Embryonic facial prominence (tissue), 1 donor: Measurements from ENCODE around the gene TENM3.
A peak's percentile ranks its signal among the peaks of the same experiment; 100 is the strongest.

Experiments
- DNase-seq: peaks from one replicate; pipeline ENCODE4 v3.0.0-alpha.2; 2016; ENCODE audit errors: extremely low spot score

Gene TENM3

DNA sequence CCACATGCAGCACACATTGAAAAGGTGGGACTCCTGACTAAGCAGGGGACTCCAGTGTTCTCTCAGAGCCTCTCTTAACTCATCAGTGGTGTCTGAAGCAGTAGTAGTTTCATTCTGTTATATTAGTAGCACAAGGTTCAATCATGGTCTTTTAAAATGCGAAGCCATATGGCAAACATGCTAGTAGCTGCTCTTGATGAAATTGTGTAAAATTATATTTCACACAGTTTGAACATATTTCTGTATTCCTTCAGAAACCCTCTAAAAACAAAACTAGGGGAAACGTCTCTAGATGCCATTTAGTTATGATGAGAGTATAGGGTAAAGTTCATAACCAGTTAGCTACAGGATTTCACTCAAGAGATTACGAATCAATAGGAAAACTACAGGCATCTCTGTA is 497.1 kb downstream of the TENM3 start:
- DNase-seq = no peak

- DNase-seq = no peak
Measured at GRCh38 chr4:182741054-182741453, 497.9 kb downstream of the TENM3 start.

DNA sequence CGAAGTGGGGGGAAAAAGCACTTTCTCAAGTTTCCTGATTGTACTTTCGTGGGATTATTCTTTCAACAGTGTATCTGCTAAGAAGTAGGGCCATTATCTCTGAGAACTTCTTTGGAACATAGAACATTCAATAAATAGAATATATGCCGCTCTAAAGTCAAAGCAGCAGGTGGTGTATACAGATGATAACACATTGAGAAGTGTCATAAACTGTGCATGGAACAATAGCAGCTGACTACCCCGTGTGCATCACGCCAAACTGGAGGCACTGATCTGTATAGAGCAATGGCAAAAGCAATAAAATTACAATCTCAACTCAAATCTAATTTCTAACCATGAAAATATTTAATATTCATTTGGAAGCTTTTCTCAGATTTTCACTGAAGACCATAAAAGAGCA is 498.7 kb downstream of the TENM3 start:
- DNase-seq = no peak

DNA sequence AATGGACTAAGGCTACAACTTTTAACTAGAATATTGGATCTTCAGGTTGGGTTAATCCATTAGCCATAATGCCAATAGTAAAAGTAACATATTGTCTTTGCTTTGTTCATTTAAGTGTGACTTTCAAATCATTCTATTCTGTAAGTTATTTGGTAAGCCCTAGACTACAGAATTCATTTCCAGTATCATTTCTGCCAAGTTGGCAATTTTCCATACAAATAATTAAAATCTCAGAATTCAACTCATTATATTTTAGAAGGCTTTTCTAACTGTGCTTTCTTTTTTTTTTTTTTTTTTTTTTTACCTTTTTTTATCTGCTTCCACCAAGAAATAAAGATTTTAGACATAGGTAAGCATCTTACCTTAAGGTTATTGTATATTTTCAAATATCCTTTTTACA is 500.6 kb downstream of the TENM3 start:
- DNase-seq = no peak

GRCh38 chr4:182745237-182745636 is 502.0 kb downstream of the TENM3 start:
- peak; percentile 29 for DNase-seq

DNA sequence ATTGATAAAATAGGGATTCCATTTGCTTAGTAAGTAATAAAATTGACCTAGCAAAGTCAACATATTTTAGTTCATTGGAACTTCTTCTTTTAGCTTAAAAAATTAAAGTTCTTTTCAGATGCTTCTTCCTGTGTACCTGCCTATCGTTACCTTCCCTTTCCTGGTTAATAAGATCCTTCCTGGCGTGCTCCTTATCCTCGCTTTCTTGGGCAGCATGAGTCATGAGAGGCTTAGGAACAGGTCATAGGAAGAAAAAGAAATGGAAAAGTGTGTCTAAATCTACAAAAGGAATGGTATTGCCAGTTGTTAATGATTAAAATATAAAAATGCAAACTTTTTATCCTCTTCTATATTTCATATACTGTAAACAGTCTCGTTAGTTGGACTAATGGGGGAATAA is 503.7 kb downstream of the TENM3 start:
- no peak for DNase-seq

DNA sequence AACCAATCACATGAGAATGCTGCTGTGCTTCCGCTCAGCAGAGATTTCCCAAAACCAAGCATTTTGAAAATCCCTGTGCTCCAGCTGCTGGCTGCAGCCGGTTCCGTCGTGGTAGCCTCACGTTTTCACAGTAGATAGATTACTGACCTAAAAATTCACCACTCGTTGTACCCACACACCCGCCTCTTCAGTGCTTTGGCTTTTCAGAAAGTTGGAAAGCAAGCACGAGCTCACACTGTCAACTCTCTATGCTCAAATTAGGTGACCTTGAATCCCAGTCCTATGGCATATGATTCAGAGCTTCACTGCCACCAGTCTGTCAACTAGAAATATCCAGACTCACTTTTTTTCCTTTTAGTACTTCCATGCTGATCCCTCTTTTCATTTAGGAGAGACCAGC is 505.1 kb downstream of the TENM3 start:
- DNase-seq = no peak

DNA sequence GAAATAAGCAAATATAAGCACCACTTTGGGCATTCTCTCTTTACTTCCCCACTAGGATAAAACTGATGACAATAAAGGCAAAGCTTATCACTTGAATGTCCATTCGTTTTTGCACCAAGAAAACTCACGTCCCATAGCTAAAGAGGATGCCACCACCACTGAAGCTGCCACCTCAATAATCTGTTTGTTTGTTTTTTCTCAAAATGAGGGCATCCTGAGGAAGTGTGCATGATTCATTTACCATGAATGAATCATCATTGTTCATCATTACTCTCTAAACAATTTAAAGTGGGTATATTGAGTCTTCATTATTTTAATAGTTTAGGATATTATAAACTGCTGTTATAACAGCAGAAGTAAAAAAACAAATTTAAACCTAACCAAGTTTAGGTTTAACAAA is 505.7 kb downstream of the TENM3 start:
- DNase-seq = no peak

GRCh38 chr4:182749667-182750167 is 506.5 kb downstream of the TENM3 start:
- DNase-seq = no peak

GRCh38 chr4:182752158-182752910 is 509.1 kb downstream of the TENM3 start:
- no peak for DNase-seq

- DNase-seq = no peak
Measured at GRCh38 chr4:182754895-182755294, 511.7 kb downstream of the TENM3 start.

- DNase-seq = no peak
Measured at GRCh38 chr4:182756161-182756690, 513.0 kb downstream of the TENM3 start.

DNA sequence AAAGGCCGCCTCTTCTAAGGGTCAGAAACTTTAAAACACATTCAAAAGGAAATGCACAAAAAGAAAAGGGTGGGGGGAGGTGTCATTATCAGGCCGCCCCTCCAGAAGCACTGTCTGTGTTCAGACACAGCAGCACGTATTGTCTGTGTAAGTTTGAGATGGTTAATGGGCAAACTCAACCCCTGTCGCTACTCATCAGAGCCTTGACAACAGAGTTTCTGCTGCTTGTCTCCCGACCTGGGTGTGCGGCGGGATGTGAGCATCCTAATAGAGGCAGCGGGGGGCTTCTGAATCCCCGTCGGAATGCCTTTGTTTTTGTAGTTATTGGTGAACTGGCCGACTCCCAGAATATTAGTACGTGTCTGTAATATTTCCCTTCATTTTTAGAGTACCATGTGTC is 515.1 kb downstream of the TENM3 start:
- DNase-seq = no peak

DNA sequence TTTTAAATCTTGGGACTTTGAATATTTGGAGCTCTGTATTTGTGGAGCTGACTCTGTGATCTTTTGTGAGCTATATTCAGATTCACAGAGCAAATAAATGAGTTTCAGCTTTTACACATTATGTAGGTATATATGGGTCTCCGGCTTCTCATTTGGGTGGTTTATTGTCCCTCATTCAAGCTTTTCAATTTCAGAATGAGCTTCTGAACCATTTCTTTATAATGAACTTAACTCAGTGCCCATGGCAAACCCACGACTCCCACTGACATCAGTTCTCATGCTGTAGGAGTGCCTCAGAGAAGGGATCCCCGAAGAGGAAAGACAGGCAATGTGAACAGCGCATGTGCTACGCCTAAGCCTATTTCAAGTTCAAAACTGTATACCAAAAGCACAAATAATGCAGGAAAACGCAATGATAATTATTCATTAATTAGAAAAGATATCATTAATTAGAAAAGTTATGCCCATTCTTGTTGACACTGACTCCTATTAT is 517.4 kb downstream of the TENM3 start:
- no peak for DNase-seq

DNA sequence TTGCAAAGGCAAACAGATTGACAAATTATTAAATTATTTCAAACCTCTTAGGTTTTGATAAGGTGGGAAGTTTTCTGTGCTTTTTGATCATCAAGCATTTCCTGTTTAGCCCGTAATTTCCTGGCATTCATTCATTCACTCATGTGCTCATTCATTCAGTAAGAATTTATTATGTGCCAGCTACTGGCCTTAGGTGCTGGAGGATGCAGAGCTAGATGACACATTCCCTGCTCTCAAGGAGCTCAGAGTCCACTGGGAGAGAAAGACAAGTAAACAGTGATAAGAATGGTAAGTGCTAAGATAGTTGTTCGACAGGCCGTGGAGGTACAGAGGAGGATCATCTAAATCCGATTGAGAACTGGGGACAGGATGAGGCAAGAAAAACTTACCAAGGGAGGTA is 520.9 kb downstream of the TENM3 start:
- DNase-seq = no peak

GRCh38 chr4:182764642-182765041 is 521.4 kb downstream of the TENM3 start:
- no peak for DNase-seq

DNA sequence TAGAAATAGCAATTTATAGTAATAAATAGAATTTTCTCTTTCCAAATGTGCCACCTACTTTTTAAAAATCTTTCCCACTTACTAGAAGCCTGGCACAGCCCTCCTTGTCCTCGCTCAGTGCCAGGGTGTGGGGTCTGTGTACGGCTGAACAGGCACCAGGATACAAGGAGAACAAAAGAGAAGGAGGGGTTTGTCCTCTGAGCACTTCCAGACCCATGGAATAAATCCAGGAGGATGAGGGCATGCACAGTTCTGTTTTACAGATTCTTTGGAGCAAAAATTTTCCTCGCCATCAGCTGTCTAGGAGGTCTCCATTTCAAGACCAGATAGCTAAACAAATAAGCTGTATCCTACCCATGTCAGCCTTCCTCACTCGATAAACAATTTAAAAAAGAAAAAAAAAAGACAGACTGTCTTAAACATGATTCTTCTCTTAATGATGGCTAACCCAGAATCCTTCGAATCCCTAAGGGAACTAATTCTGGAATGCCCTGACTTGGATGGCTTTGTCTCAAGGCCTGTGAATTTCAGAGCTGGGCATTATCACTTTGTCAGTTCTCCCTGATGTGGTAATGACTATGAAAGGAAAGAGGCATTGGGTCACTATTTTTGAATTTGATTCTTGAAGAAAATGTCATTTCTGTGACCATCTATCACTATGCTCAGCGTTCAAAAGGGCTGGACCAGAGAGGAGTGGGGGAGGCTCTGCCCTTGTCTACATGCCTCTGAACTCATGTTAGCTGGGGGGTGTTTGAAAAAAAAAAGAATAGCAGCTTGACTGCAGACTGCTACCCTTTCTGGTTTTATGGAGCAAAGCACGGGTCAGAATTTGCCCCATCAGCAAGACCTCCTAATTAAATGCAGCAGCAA is 523.0 kb downstream of the TENM3 start:
- DNase-seq = no peak

DNA sequence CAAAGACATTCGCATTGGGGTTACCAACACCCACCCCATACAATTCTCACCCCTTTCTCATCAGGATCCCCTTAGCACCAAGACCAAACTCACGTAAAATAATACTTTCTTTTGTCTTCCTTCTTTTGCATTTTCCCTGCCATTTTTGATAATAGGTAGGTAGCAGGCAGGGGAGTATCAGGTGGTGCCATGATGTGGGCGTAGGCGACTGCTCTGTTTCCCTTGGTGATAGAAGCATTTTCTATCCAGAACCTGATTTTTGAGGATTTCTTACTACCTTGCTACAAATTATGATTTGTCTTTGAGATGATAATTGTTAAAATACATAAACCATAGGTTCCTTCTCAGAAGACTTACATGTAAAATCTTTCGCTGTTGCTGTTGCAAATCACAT is 523.7 kb downstream of the TENM3 start:
- no peak for DNase-seq

GRCh38 chr4:182768838-182769237 is 525.6 kb downstream of the TENM3 start:
- no peak for DNase-seq

- no peak for DNase-seq
Measured at GRCh38 chr4:182770259-182770995, 527.2 kb downstream of the TENM3 start.

- DNase-seq = no peak
Measured at GRCh38 chr4:182770996-182771514, 527.9 kb downstream of the TENM3 start.

- DNase-seq = no peak
Measured at GRCh38 chr4:182775075-182775474, 531.9 kb downstream of the TENM3 start.
